CD4-positive, alpha-beta T cell (primary cell): ENCODE data around the gene SCFD2. TPM values are rescaled to one million over a fixed set of nuclear protein-coding genes. Genes with fewer than 3 reads are reported as not detected.

Experiments
- ATAC-seq: fragments of 200-7000 bp; cut with Tn5 transposase; one replicate; pipeline ENCODE4 v1.10.0; 2022; ENCODE audit warnings: mild to moderate bottlenecking; ENCODE audit not compliant: poor library complexity
- CTCF ChIA-PET: fragments of 350-600 bp; sonication (Branson Sonifier 250); formaldehyde crosslinking; loops from one replicate; lab custom pipeline; 2021; ENCODE audit warnings: antibody characterized with exemption, inconsistent platforms; lab: Charles Lee
- POLR2A ChIA-PET: fragments of 350-600 bp; sonication (Branson Sonifier 250); formaldehyde crosslinking; loops from one replicate; lab custom pipeline; 2021; ENCODE audit warnings: antibody characterized with exemption, inconsistent platforms; lab: Charles Lee
- DNase-seq, 14 experiments: peaks; one replicate each; pipeline ENCODE4 v3.0.0-alpha.2; 2013 to 2020; ENCODE audit warnings: mixed read lengths in 2 of 14
- H3K27ac ChIP-seq, 2 donors: one replicate each; pipeline versions ENCODE4 v1.5.1 to v1.7.0; 2013; ENCODE audit warnings: low read length in 2 of 2, low read depth in 1 of 2, mild to moderate bottlenecking in 1 of 2
- H3K27me3 ChIP-seq, 2 experiments: 1 replicate in 1 of 2; 2 replicates in 1 of 2; pipeline versions ENCODE4 v1.6.1 to v1.7.0; 2013; ENCODE audit warnings: low read length in 2 of 2, control low read depth in 1 of 2, mild to moderate bottlenecking in 1 of 2, moderate library complexity in 1 of 2; ENCODE audit not compliant: insufficient read depth in 2 of 2, control insufficient read depth in 1 of 2
- H3K36me3 ChIP-seq: one replicate; pipeline ENCODE4 v1.6.1; 2013; ENCODE audit warnings: low read length, control low read depth; ENCODE audit not compliant: insufficient read depth
- H3K4me1 ChIP-seq: one replicate; pipeline ENCODE4 v1.6.1; 2013; ENCODE audit warnings: low read length, control low read depth; ENCODE audit not compliant: insufficient read depth
- H3K4me3 ChIP-seq: one replicate; pipeline ENCODE4 v1.5.1; 2013; ENCODE audit warnings: mild to moderate bottlenecking, low read length, moderate library complexity
- H3K9me3 ChIP-seq, 2 experiments: 1 replicate in 1 of 2; 2 replicates in 1 of 2; pipeline versions ENCODE4 v1.6.1 to v1.7.0; 2013; ENCODE audit warnings: low read length in 2 of 2, mild to moderate bottlenecking in 2 of 2, control low read depth in 1 of 2, moderate library complexity in 1 of 2; ENCODE audit not compliant: control insufficient read depth in 1 of 2, insufficient read depth in 1 of 2
- H3K27ac Mint-ChIP-seq: one replicate; pipeline ENCODE4 v1.8.0; 2020; ENCODE audit warnings: mixed read lengths
- H3K27me3 Mint-ChIP-seq: one replicate; pipeline ENCODE4 v1.8.0; 2021; ENCODE audit warnings: mixed read lengths
- H3K36me3 Mint-ChIP-seq: one replicate; pipeline ENCODE4 v1.8.0; 2021; ENCODE audit warnings: low read depth, mixed read lengths
- H3K4me1 Mint-ChIP-seq: one replicate; pipeline ENCODE4 v1.8.0; 2021; ENCODE audit warnings: low read depth, mixed read lengths
- H3K4me3 Mint-ChIP-seq: one replicate; pipeline ENCODE4 v1.8.0; 2020; ENCODE audit warnings: mild to moderate bottlenecking, mixed read lengths
- H3K9me3 Mint-ChIP-seq: one replicate; pipeline ENCODE4 v1.8.0; 2020; ENCODE audit warnings: mixed read lengths
- CTCF ChIP-seq: fragments of 200-600 bp; IDR thresholded peaks from one replicate; pipeline ENCODE4 v1.8.0; 2022; ENCODE audit warnings: antibody characterized with exemption, mild to moderate bottlenecking
- intact Hi-C, 2 experiments: fragments of 100-400 bp; cut with DNase I in 1 of 2; cut with micrococcal nuclease in 1 of 2; formaldehyde crosslinking; loops; one replicate each; pipeline versions ENCODE4 v1.15.1 to v1.9.0; 2023 to 2025; cut with DNase I, micrococcal nuclease
- total RNA-seq, 174 experiments: library from RNA in 2 of 174; stranded (reverse) in 2 of 174; gene quantifications; one replicate each; pipeline ENCODE4 v1.2.3 and lab custom pipeline; 2021 to 2026

The SCFD2 gene
- total RNA-seq, 2 experiments from 2014 or later, result 15.4 to 17.6 TPM

GRCh38 chr4:53068755-53069330 is 297.0 kb downstream of the SCFD2 start:
- TF ChIP-seq CTCF, result no peak
- Histone ChIP-seq H3K4me1 (no peaks in the 10 kb centered on the region), H3K36me3 (no peaks in the 10 kb centered on the region), H3K27ac (no peak overlapping the region), H3K27me3 (no peaks in the 10 kb centered on the region), H3K4me3 (no peak overlapping the region), H3K9me3 (peaks cover 0 to 13% of the 10 kb centered on the region in 2 experiments)
- H3K4me3 Mint-ChIP-seq, result no peak overlapping the region
- peaks cover 29% of the 10 kb centered on the region for H3K36me3 Mint-ChIP-seq
- no peaks in the 10 kb centered on the region for H3K27me3 Mint-ChIP-seq
- H3K4me1 Mint-ChIP-seq, result no peaks in the 10 kb centered on the region
- intact Hi-C loops, result no loop called here
- H3K9me3 Mint-ChIP-seq, result no peaks in the 10 kb centered on the region
- no peak overlapping the region for H3K27ac Mint-ChIP-seq
- ChIA-PET POLR2A (no interaction called here), CTCF (no interaction called here)
- DNase-seq (no peak), ATAC-seq (no peak)

- H3K27ac Mint-ChIP-seq, result no peak overlapping the region
- CTCF ChIA-PET, result no interaction called here
- intact Hi-C loops, result no loop called here
- H3K4me3 Mint-ChIP-seq, result no peak overlapping the region
- no peaks in the 10 kb centered on the region for H3K27me3 Mint-ChIP-seq
- Histone ChIP-seq H3K4me1 (no peaks in the 10 kb centered on the region), H3K27me3 (no peaks in the 10 kb centered on the region), H3K4me3 (no peak overlapping the region), H3K36me3 (no peaks in the 10 kb centered on the region), H3K9me3 (peaks cover 0 to 13% of the 10 kb centered on the region in 2 experiments), H3K27ac (no peak overlapping the region)
- H3K4me1 Mint-ChIP-seq, result no peaks in the 10 kb centered on the region
- ATAC-seq, result no peak
- H3K36me3 Mint-ChIP-seq, result peaks cover 26% of the 10 kb centered on the region
- no peak for DNase-seq
- POLR2A ChIA-PET, result no interaction called here
- H3K9me3 Mint-ChIP-seq, result no peaks in the 10 kb centered on the region
- TF ChIP-seq CTCF, result no peak
Observed at GRCh38 chr4:53067125-53067802, 298.6 kb downstream of the SCFD2 start.

- no peaks in the 10 kb centered on the region for H3K27me3 ChIP-seq
- H3K4me1 ChIP-seq, result no peaks in the 10 kb centered on the region
- Mint-ChIP-seq H3K9me3 (no peaks in the 10 kb centered on the region), H3K27ac (no peak overlapping the region), H3K4me3 (no peak overlapping the region), H3K27me3 (no peaks in the 10 kb centered on the region), H3K36me3 (peaks cover 26% of the 10 kb centered on the region), H3K4me1 (no peaks in the 10 kb centered on the region)
- H3K4me3 ChIP-seq, result no peak overlapping the region
- no peak overlapping the region for H3K27ac ChIP-seq
- DNase-seq, result no peak
- intact Hi-C loops, result no loop called here
- POLR2A ChIA-PET, result no interaction called here
- H3K36me3 ChIP-seq, result no peaks in the 10 kb centered on the region
- TF ChIP-seq CTCF, result no peak
- ATAC-seq, result no peak
- CTCF ChIA-PET, result no interaction called here
- peaks cover 0 to 13% of the 10 kb centered on the region in 2 experiments for H3K9me3 ChIP-seq
Observed at GRCh38 chr4:53066155-53066554, 299.7 kb downstream of the SCFD2 start.
